AG04449 (cell line): ENCODE data around the gene FNDC4.

Experiments
- CTCF ChIA-PET: fragments of 350-600 bp; formaldehyde crosslinking; extraction: SDS; loops from one replicate; lab custom pipeline; 2021; ENCODE audit warnings: antibody characterized with exemption; lab: Yijun Ruan, JAX
- POLR2A ChIA-PET: fragments of 400-600, 350-600 bp; formaldehyde crosslinking; extraction: SDS; loops from one replicate; lab custom pipeline; 2020; ENCODE audit warnings: antibody characterized with exemption, inconsistent platforms; lab: Yijun Ruan, JAX
- DNase-seq: peaks from one replicate; pipeline ENCODE4 v3.0.0-alpha.2; 2010; ENCODE audit warnings: low read depth, low spot score
- H3K4me3 ChIP-seq: 2 replicates; pipeline ENCODE4 v1.5.1; 2011; ENCODE audit warnings: low read depth, mild to moderate bottlenecking, control low read depth, low read length
- CTCF ChIP-seq: IDR thresholded peaks from one replicate; pipeline ENCODE4 v1.5.1; 2011; ENCODE audit warnings: mild to moderate bottlenecking, moderate library complexity, low read length, control low read depth, inconsistent platforms; ENCODE audit not compliant: insufficient read depth; ENCODE audit errors: missing control alignments

Gene FNDC4

GRCh38 chr2:27489118-27489497, 5.9 kb downstream of the FNDC4 start:
- DNase-seq = no peak
- POLR2A ChIA-PET = no interaction called here
- H3K4me3 ChIP-seq = peak overlapping the region; percentile 97
- CTCF ChIA-PET = interaction anchor here (1.1 to 1.2 kb wide), 2 partner anchors 11 to 81 kb away, joined by 3 to 5 read pairs; no protein-coding TSS in a partner anchor
- TF ChIP-seq CTCF = no peak

GRCh38 chr2:27485496-27485895, 9.5 kb downstream of the FNDC4 start:
- TF ChIP-seq CTCF = no peak
- ChIA-PET CTCF (interaction anchor here (1.7 kb wide), 1 partner anchor 198 kb away, joined by 5 read pairs; no protein-coding TSS in a partner anchor), POLR2A (no interaction called here)
- no peak for DNase-seq
- no peak overlapping the region for H3K4me3 ChIP-seq

- ChIA-PET POLR2A (no interaction called here), CTCF (interaction anchor here (0.8 kb wide), 1 partner anchor 211 kb away, joined by 3 read pairs; no protein-coding TSS in a partner anchor)
- no peak for TF ChIP-seq CTCF
- DNase-seq = no peak
- H3K4me3 ChIP-seq = no peak overlapping the region
Observed at GRCh38 chr2:27471961-27472360, 23.0 kb downstream of the FNDC4 start.

- POLR2A ChIA-PET = no interaction called here
- CTCF ChIA-PET = no interaction called here
- H3K4me3 ChIP-seq = no peak overlapping the region
- no peak for TF ChIP-seq CTCF
- no peak for DNase-seq
Observed at GRCh38 chr2:27464443-27464842, 30.6 kb downstream of the FNDC4 start.

GRCh38 chr2:27461118-27461517, 33.9 kb downstream of the FNDC4 start:
- ChIA-PET CTCF (interaction anchor here (1.5 kb wide), 1 partner anchor 9 kb away, joined by 4 read pairs; no protein-coding TSS in a partner anchor), POLR2A (no interaction called here)
- H3K4me3 ChIP-seq = no peak overlapping the region
- TF ChIP-seq CTCF = no peak
- no peak for DNase-seq

GRCh38 chr2:27453968-27454367, 41.0 kb downstream of the FNDC4 start:
- POLR2A ChIA-PET = no interaction called here
- DNase-seq = no peak
- CTCF ChIA-PET = interaction anchor here (0.9 to 1.5 kb wide), 2 partner anchors 8 to 33 kb away, joined by 3 read pairs; no protein-coding TSS in a partner anchor
- no peak overlapping the region for H3K4me3 ChIP-seq
- TF ChIP-seq CTCF = no peak
